H1 (cell line): ENCODE measurements around the gene SMIM33. TPM values are rescaled to one million over a fixed set of nuclear protein-coding genes. Genes with fewer than 3 reads are reported as not detected.
"Not testable (repeated sequence)": the region's sequence is repeated elsewhere in the genome, so short reads cannot be mapped to it uniquely, and the experiment has no call there.

ENCODE experiments used
- CTCF ChIA-PET: fragments of 300-600 bp; sonication (Branson Sonifier 250); formaldehyde crosslinking; loops from one replicate; lab custom pipeline; 2021; ENCODE audit not compliant: partially characterized antibody; lab: Charles Lee
- POLR2A ChIA-PET: fragments of 300-600 bp; sonication (Branson Sonifier 250); formaldehyde crosslinking; loops from one replicate; lab custom pipeline; 2021; ENCODE audit warnings: inconsistent platforms; ENCODE audit not compliant: partially characterized antibody; lab: Charles Lee
- DNase-seq, 2 experiments: peaks; one replicate each; pipeline versions ENCODE4 v3.0.0 to v3.0.0-alpha.2; 2010 to 2022; ENCODE audit warnings: low spot score in 2 of 2, low read depth in 1 of 2, mixed read lengths in 1 of 2
- FAIRE-seq: peaks from 2 replicates; lab custom pipeline; 2011; peaks lifted over from hg19 to GRCh38; lab: Jason Lieb, UNC
- H2AFZ ChIP-seq: 2 replicates; pipeline ENCODE4 v1.8.1; 2012; ENCODE audit warnings: low read length, inconsistent platforms
- H2AK5ac ChIP-seq: 2 replicates; pipeline ENCODE4 v1.6.1; 2013; ENCODE audit warnings: low read depth, low read length
- H2BK120ac ChIP-seq: replicated peaks from 2 replicates; pipeline ENCODE3; 2013; ENCODE audit warnings: low read depth, low read length, inconsistent platforms
- H2BK12ac ChIP-seq: 2 replicates; pipeline ENCODE4 v1.6.1; 2013; ENCODE audit warnings: low read depth, low read length
- H2BK15ac ChIP-seq: 2 replicates; pipeline ENCODE4 v1.6.1; 2013; ENCODE audit warnings: low read length
- H2BK20ac ChIP-seq: 2 replicates; pipeline ENCODE4 v1.6.1; 2013; ENCODE audit warnings: low read length
- H2BK5ac ChIP-seq: 2 replicates; pipeline ENCODE4 v1.6.1; 2013; ENCODE audit warnings: low read depth, low read length
- H3K14ac ChIP-seq: 2 replicates; pipeline ENCODE4 v1.6.1; 2013; ENCODE audit warnings: inconsistent platforms; ENCODE audit not compliant: insufficient read length
- H3K18ac ChIP-seq: 2 replicates; pipeline ENCODE4 v1.6.1; 2013; ENCODE audit warnings: low read length; ENCODE audit errors: extremely low read depth
- H3K23ac ChIP-seq: 2 replicates; pipeline ENCODE4 v1.6.1; 2013; ENCODE audit warnings: inconsistent platforms; ENCODE audit not compliant: insufficient read length
- H3K23me2 ChIP-seq: 2 replicates; pipeline ENCODE4 v1.6.1; 2013; ENCODE audit warnings: low read depth, low read length
- H3K27ac ChIP-seq: 2 replicates; pipeline ENCODE4 v1.6.1; 2011; ENCODE audit warnings: low read depth, low read length, inconsistent platforms
- H3K27me3 ChIP-seq, 4 experiments: replicated peaks in 1 of 4; 1 replicate in 1 of 4; 2 replicates in 3 of 4; pipeline versions ENCODE4 v1.6.1 to v1.8.1; 2011 to 2013; ENCODE audit warnings: low read length in 3 of 4, mild to moderate bottlenecking in 3 of 4, inconsistent platforms in 2 of 4, mixed read lengths in 2 of 4, moderate library complexity in 1 of 4; ENCODE audit not compliant: control insufficient read depth in 3 of 4, insufficient read depth in 3 of 4; ENCODE audit errors: extremely low read depth in 1 of 4
- H3K36me3 ChIP-seq, 4 experiments: 2 replicates each; pipeline versions ENCODE4 v1.6.1 to v1.8.1; 2011 to 2013; ENCODE audit warnings: mild to moderate bottlenecking in 4 of 4, low read length in 3 of 4, moderate library complexity in 2 of 4, control low read depth in 1 of 4, inconsistent platforms in 1 of 4; ENCODE audit not compliant: insufficient read depth in 4 of 4, control insufficient read depth in 2 of 4
- H3K4ac ChIP-seq: replicated peaks from 2 replicates; pipeline ENCODE3; 2013; ENCODE audit warnings: low read length, low read depth, mixed read lengths, inconsistent platforms; ENCODE audit not compliant: insufficient read length
- H3K4me1 ChIP-seq, 4 experiments: replicated peaks in 1 of 4; 1 replicate in 1 of 4; 2 replicates in 3 of 4; pipeline versions ENCODE4 v1.6.1 to v1.8.1; 2011 to 2013; ENCODE audit warnings: low read length in 3 of 4, inconsistent platforms in 2 of 4, mixed read lengths in 1 of 4; ENCODE audit not compliant: insufficient read depth in 4 of 4, control insufficient read depth in 3 of 4
- H3K4me2 ChIP-seq, 2 experiments: 2 replicates each; pipeline versions ENCODE4 v1.6.1 to v1.8.1; 2011 to 2013; ENCODE audit warnings: low read depth in 2 of 2, low read length in 2 of 2, control low read depth in 1 of 2, inconsistent platforms in 1 of 2, mild to moderate bottlenecking in 1 of 2; ENCODE audit not compliant: insufficient read depth in 1 of 2
- H3K4me3 ChIP-seq, 4 experiments: fragments of 200-600, 300-600 bp in 1 of 4; sonication (generic), shearing (Covaris generic), sonication (Bioruptor Twin) in 1 of 4; 2 replicates each; pipeline versions ENCODE4 v1.5.1 to v1.8.1; 2011 to 2016; ENCODE audit warnings: low read length in 4 of 4, low read depth in 3 of 4, control low read depth in 2 of 4, inconsistent platforms in 2 of 4, mild to moderate bottlenecking in 2 of 4, mixed read lengths in 1 of 4, moderate library complexity in 1 of 4; ENCODE audit not compliant: insufficient read depth in 2 of 4; ENCODE audit errors: extremely low read depth in 1 of 4
- H3K56ac ChIP-seq: replicated peaks from 2 replicates; pipeline ENCODE3; 2013; ENCODE audit warnings: low read depth, mild to moderate bottlenecking, mixed read lengths, low read length, inconsistent platforms; ENCODE audit not compliant: insufficient read length
- H3K79me1 ChIP-seq: 2 replicates; pipeline ENCODE4 v1.6.1; 2013; ENCODE audit warnings: low read depth, low read length, control low read depth
- H3K79me2 ChIP-seq, 2 experiments: 2 replicates each; pipeline versions ENCODE4 v1.6.1 to v1.8.1; 2012 to 2013; ENCODE audit warnings: low read length in 2 of 2, mild to moderate bottlenecking in 2 of 2, inconsistent platforms in 1 of 2; ENCODE audit not compliant: insufficient read depth in 2 of 2, control insufficient read depth in 1 of 2
- H3K9ac ChIP-seq, 4 experiments: replicated peaks in 1 of 4; 1 replicate in 1 of 4; 2 replicates in 3 of 4; pipeline versions ENCODE4 v1.6.1 to v1.8.1; 2011 to 2013; ENCODE audit warnings: low read depth in 3 of 4, low read length in 3 of 4, control low read depth in 2 of 4, mild to moderate bottlenecking in 2 of 4, moderate library complexity in 2 of 4, inconsistent platforms in 1 of 4; ENCODE audit errors: extremely low read depth in 1 of 4
- H3K9me3 ChIP-seq, 2 experiments: 2 replicates each; pipeline versions ENCODE4 v1.6.1 to v1.8.1; 2012 to 2013; ENCODE audit warnings: mild to moderate bottlenecking in 2 of 2, moderate library complexity in 2 of 2, control low read depth in 1 of 2, inconsistent platforms in 1 of 2, low read depth in 1 of 2, low read length in 1 of 2, mixed read lengths in 1 of 2; ENCODE audit not compliant: insufficient read depth in 2 of 2
- H4K20me1 ChIP-seq, 2 experiments: replicated peaks in 1 of 2; 2 replicates each; pipeline versions ENCODE3 to v1.8.1; 2011 to 2013; ENCODE audit warnings: inconsistent platforms in 2 of 2, low read length in 2 of 2, mild to moderate bottlenecking in 1 of 2; ENCODE audit not compliant: insufficient read depth in 2 of 2, control insufficient read depth in 1 of 2
- H4K5ac ChIP-seq: 2 replicates; pipeline ENCODE4 v1.6.1; 2013; ENCODE audit warnings: low read length, low read depth, mixed read lengths, inconsistent platforms; ENCODE audit not compliant: insufficient read length
- H4K8ac ChIP-seq: 2 replicates; pipeline ENCODE4 v1.8.0; 2013; ENCODE audit warnings: mild to moderate bottlenecking, moderate library complexity, low read length, inconsistent platforms; ENCODE audit not compliant: insufficient read depth; ENCODE audit errors: extremely low read depth
- H4K91ac ChIP-seq: replicated peaks from 2 replicates; pipeline ENCODE3; 2013; ENCODE audit warnings: low read length, mixed read lengths, inconsistent platforms; ENCODE audit not compliant: insufficient read length
- WGBS, 2 experiments: shearing (Covaris generic) in 1 of 2; methylation state at CpG; one replicate each; pipeline versions ENCODE4 v1.1.6 to v1.1.7; 2013 to 2015; ENCODE audit warnings: low lambda C conversion rate in 2 of 2, mixed read lengths in 2 of 2, inconsistent platforms in 1 of 2, low coverage in 1 of 2, missing lambda C conversion rate in 1 of 2; ENCODE audit not compliant: insufficient replicate concordance in 2 of 2, insufficient coverage in 1 of 2, insufficient read length in 1 of 2; ENCODE audit errors: extremely low coverage in 1 of 2, missing lambda C conversion rate in 1 of 2; 5-methylcytosine and 5-hydroxymethylcytosine counted together
- polyA plus RNA-seq, 7 experiments: library from polyadenylated mRNA; depleted of rRNA in 3 of 7; stranded (reverse) in 5 of 7; unstranded in 2 of 7; fragments of >200 nt in 5 of 7; fragments of 200-250 nt in 2 of 7; gene quantifications; 1 replicate in 5 of 7; 2 replicates in 1 of 7; 4 replicates in 1 of 7; pipeline versions ENCODE4 v1.2.1 to v1.2.3, GENCODE V29; 2011 to 2013; ENCODE audit warnings: missing spikeins in 2 of 7, mixed read lengths in 2 of 7
- total RNA-seq: library from RNA; stranded (reverse); fragmentation: NEBNext Ultra II Directional; extraction: Animal tissue kit (Norgen Biotek cat#: 25700); gene quantifications from 2 replicates; pipeline ENCODE4 v1.2.1, GENCODE V29; 2021

The SMIM33 gene
- total and polyA plus RNA-seq, 2 of the 8 experiments (the other 6 are each of a cell fraction or from before 2014, with no cell fraction given), result not detected

DNA sequence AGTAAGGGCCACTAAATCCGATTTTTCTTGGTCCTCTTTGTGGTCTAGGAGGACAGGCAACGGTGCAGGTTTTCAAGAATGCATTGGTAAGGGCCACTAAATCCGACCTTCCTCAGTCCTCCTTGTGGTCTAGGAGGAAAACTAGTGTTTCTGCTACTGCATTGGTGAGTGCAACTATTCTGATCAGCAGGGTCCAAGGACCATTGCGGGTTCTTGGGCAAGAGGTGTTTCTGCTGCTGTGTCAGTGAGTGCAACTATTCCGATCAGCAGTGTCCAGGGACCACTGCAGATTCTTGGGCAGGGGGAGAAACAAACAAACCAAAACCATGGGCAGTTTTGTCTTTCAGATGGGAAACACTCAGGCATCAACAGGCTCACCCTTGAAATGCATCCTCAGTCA is 33.9 kb downstream of the SMIM33 start:
- H2BK20ac ChIP-seq, H2BK12ac ChIP-seq, H3K79me1 ChIP-seq, H3K4me3 ChIP-seq, H3K4ac ChIP-seq, H3K14ac ChIP-seq, H3K27ac ChIP-seq, H3K9ac ChIP-seq, H3K36me3 ChIP-seq, FAIRE-seq, DNase-seq, H4K8ac ChIP-seq, H4K91ac ChIP-seq, H2BK5ac ChIP-seq, H3K27me3 ChIP-seq, H2BK120ac ChIP-seq, H4K5ac ChIP-seq, H3K9me3 ChIP-seq, H3K79me2 ChIP-seq, H3K23me2 ChIP-seq, H3K56ac ChIP-seq, H3K18ac ChIP-seq, H4K20me1 ChIP-seq, H2AK5ac ChIP-seq, H3K23ac ChIP-seq, H2BK15ac ChIP-seq: not testable (repeated sequence)
- Histone ChIP-seq H3K4me1 (peaks cover 0 to 10% (median 3%) of the 10 kb centered on the region in 4 experiments; a peak in 4 of 7 replicates), H2AFZ (0 out of 2 replicates have a peak overlapping the region, but pooled peaks have one; percentile 39), H3K4me2 (peak overlapping the region; percentile 35 to 54; a peak in 2 of 4 replicates)
- ChIA-PET POLR2A (interaction anchor here (1.0 to 1.5 kb wide), 4 partner anchors 9 to 219 kb away, joined by 3 to 6 read pairs (median 4); partner anchors contain the start of gene DNAJC18), CTCF (interaction anchor here (6.6 to 12.9 kb wide), 2 partner anchors 9 to 82 kb away, joined by 40 to 122 read pairs; no protein-coding TSS in a partner anchor)
- 41% methylated on average over 5 of the region's 5 CpGs; no CpG with 5 or more reads in 1 of the 2 experiments for WGBS, 2 experiments
